A673 (cell line): ENCODE data around the gene MAPK12. TPM values are rescaled to one million over a fixed set of nuclear protein-coding genes. Genes with fewer than 3 reads are reported as not detected.

ENCODE experiments used
- BruUV-seq: library from RNA; stranded (reverse); fragments of 400-500 nt; replicated peaks from 2 replicates; lab custom pipeline; 2021; lab: Mats Ljungman, UMichigan
- CTCF ChIA-PET: fragments of 300-600 bp; sonication (Branson Sonifier 250); formaldehyde crosslinking; loops from one replicate; lab custom pipeline; 2022; ENCODE audit warnings: antibody characterized with exemption; lab: Charles Lee
- POLR2A ChIA-PET: fragments of 300-600 bp; sonication (Branson Sonifier 250); formaldehyde crosslinking; loops from one replicate; lab custom pipeline; 2022; ENCODE audit warnings: antibody characterized with exemption; ENCODE audit not compliant: low non-redundant PET; lab: Charles Lee
- DNase-seq: peaks from one replicate; pipeline ENCODE4 v3.0.0-alpha.2; 2015; ENCODE audit warnings: low spot score
- H3K27ac ChIP-seq: fragments of 200-600 bp; sonication (generic); 2 replicates; pipeline ENCODE4 v1.5.1; 2016; ENCODE audit warnings: mixed run types, low read depth, mild to moderate bottlenecking, mixed read lengths, antibody characterized with exemption, low read length; ENCODE audit not compliant: poor library complexity, severe bottlenecking
- H3K27me3 ChIP-seq: fragments of 200-600 bp; sonication (generic); replicated peaks from 2 replicates; pipeline ENCODE4 v1.6.1; 2017; ENCODE audit warnings: mixed run types, low read depth, mild to moderate bottlenecking, mixed read lengths, antibody characterized with exemption, low read length; ENCODE audit not compliant: insufficient read depth, poor library complexity
- H3K36me3 ChIP-seq: fragments of 200-600 bp; sonication (generic); 2 replicates; pipeline ENCODE4 v1.6.1; 2016; ENCODE audit warnings: mixed run types, mild to moderate bottlenecking, mixed read lengths, antibody characterized with exemption, low read length; ENCODE audit not compliant: insufficient read depth, poor library complexity, severe bottlenecking
- H3K4me1 ChIP-seq: fragments of 200-600 bp; sonication (generic); 2 replicates; pipeline ENCODE4 v1.6.1; 2017; ENCODE audit warnings: mixed run types, mild to moderate bottlenecking, mixed read lengths, antibody characterized with exemption, low read length; ENCODE audit not compliant: insufficient read depth, poor library complexity, severe bottlenecking
- H3K4me3 ChIP-seq: fragments of 200-600 bp; sonication (generic); 2 replicates; pipeline ENCODE4 v1.5.1; 2016; ENCODE audit warnings: low read depth, mixed run types, mild to moderate bottlenecking, mixed read lengths, low read length; ENCODE audit not compliant: poor library complexity, severe bottlenecking
- H3K9me3 ChIP-seq: fragments of 200-600 bp; sonication (generic); 2 replicates; pipeline ENCODE4 v1.6.1; 2016; ENCODE audit warnings: mixed run types, low read depth, mild to moderate bottlenecking, mixed read lengths, antibody characterized with exemption, low read length; ENCODE audit not compliant: poor library complexity, severe bottlenecking
- EZH2 ChIP-seq: fragments of 200-600 bp; sonication (generic); IDR thresholded peaks from 2 replicates; pipeline ENCODE4 v1.6.1; 2017; ENCODE audit warnings: borderline replicate concordance, low read depth, mild to moderate bottlenecking, mixed read lengths, antibody characterized with exemption, low read length; ENCODE audit not compliant: poor library complexity, severe bottlenecking
- intact Hi-C: fragments of 100-400 bp; cut with micrococcal nuclease; formaldehyde crosslinking; loops from one replicate; pipeline ENCODE4 v1.10.0; 2022; ENCODE audit not compliant: unreplicated experiment
- total RNA-seq: library from RNA; stranded (reverse); gene quantifications from 2 replicates; pipeline ENCODE4 v1.2.3, GENCODE V29; 2021
- TF ChIP-seq, protein P1 (sequence below): fragments of 300-800, 200-600 bp; sonication (generic); conservative IDR thresholded peaks from 2 replicates; pipeline ENCODE4 v1.5.1; 2017; ENCODE audit warnings: low read depth, mild to moderate bottlenecking, antibody characterized with exemption, low read length, moderate library complexity, mixed read lengths

The MAPK12 gene
- total RNA-seq, 1 experiment from 2014 or later = 20.8 TPM

DNA sequence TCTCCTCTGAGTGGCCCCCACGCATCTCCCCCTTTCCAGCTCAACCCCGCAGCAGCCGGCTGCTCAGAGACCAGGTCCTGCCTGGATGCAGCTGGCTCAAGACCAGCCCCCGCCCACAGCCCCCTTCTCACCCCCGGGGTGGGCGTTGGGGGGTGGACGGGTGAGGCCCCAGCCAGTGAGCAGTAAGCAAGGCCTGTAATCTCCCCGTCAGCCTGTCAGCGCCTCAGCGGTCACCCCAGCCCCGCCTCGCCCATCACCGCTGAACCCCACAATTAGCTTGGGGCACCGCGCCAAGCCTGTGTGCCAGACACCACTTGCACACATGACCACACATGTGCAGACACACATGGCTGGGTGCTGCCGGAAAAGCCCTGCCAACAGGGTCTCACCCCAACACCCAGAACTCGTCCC, 40.1 kb upstream of the MAPK12 start:
- Histone ChIP-seq H3K4me1 (peaks cover 76% of the 10 kb centered on the region), H3K36me3 (peaks cover 7% of the 10 kb centered on the region), H3K27ac (peak overlapping the region; percentile 50), H3K27me3 (no peaks in the 10 kb centered on the region), H3K9me3 (no peaks in the 10 kb centered on the region), H3K4me3 (no peak overlapping the region)
- ChIA-PET POLR2A (no interaction called here), CTCF (no interaction called here)
- no TSS peak for BruUV-seq
- TF ChIP-seq, protein P1, sequence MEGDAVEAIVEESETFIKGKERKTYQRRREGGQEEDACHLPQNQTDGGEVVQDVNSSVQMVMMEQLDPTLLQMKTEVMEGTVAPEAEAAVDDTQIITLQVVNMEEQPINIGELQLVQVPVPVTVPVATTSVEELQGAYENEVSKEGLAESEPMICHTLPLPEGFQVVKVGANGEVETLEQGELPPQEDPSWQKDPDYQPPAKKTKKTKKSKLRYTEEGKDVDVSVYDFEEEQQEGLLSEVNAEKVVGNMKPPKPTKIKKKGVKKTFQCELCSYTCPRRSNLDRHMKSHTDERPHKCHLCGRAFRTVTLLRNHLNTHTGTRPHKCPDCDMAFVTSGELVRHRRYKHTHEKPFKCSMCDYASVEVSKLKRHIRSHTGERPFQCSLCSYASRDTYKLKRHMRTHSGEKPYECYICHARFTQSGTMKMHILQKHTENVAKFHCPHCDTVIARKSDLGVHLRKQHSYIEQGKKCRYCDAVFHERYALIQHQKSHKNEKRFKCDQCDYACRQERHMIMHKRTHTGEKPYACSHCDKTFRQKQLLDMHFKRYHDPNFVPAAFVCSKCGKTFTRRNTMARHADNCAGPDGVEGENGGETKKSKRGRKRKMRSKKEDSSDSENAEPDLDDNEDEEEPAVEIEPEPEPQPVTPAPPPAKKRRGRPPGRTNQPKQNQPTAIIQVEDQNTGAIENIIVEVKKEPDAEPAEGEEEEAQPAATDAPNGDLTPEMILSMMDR = no peak
- no peak for TF ChIP-seq EZH2
- no peak for DNase-seq
- intact Hi-C loops = no loop called here

DNA sequence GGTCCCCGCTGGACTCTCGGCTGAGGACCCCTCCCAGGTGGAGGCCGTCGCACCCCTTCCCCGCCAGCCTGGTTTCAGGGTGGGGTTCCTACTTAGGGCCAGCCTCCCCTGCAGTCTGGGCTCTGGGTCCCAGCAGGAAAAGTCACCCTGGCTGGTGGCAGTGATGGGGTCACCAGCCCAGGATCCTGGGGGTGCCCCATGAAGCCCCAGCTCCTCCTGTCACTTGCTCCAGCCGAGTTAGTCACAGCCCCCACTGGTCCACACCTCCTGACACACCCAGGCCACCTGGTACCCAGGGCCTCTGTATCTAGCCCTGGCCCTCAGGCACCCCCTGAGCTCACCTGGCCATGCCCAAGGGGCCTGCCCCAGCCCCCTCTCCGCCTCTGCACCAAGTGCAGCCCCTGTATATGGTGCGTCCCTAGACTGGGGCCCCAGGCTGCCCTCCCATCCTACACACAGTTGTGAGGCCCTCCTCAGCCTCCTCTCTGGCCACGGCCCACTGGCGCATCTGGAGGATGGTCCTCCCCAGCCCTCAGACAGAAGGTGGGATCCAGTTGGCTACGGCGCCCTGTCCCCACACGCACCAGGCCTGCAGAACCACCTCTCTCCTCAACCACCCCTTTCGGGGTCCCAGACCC, 39.3 kb upstream of the MAPK12 start:
- intact Hi-C loops = no loop called here
- Histone ChIP-seq H3K4me1 (peaks cover 74% of the 10 kb centered on the region), H3K36me3 (peaks cover 7% of the 10 kb centered on the region), H3K27me3 (no peaks in the 10 kb centered on the region), H3K9me3 (no peaks in the 10 kb centered on the region), H3K27ac (no peak overlapping the region), H3K4me3 (peak overlapping the region; percentile 41)
- TF ChIP-seq EZH2 = no peak
- TF ChIP-seq, protein P1 = no peak
- ChIA-PET CTCF (no interaction called here), POLR2A (interaction anchor here (0.5 kb wide), 1 partner anchor 74 kb away, joined by 8 read pairs; no protein-coding TSS in a partner anchor)
- BruUV-seq = no TSS peak
- DNase-seq = no peak

DNA sequence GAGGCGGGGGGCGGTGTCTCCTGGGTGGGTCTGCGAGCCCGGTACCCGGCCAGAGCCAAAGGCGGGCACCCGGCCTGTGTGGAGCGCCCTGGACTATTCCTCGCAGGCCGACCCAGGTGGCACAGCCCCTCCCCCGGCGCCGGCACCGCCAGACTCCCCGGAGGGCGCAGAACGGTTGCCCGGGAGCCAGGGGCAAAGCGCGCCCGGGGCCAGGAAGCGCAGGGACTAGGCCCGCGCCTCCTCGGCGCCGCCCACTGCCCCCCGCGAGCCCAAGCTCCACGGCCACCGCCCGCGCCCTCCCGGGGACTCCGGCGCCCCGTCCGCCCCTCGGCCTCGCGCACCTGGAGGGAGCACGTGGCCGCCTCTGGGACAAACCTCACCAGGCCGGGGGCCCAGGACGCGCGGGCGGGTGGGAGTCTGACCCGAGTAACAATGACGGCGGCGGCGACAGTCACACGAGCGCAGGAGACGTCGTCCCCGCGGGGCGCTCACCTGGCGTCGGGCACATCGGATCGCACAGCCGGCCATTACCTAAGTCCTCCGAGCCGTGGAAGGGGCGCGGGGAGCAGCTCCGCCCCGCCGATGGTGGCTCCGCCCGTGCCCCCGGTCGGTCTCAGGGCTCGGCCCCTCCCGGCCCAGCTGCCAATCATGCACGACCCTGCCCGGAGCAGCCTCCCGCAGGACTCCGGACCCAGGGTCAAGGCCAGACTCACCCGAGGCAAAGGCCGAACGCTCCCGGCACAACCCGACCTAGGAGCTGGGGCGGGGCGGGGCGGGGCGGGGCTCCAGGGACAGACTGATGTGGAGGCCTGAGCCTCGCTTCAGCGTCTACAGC, 38.5 kb upstream of the MAPK12 start:
- no TSS peak for BruUV-seq

More for the DNA sequence above, 38.5 kb upstream of the MAPK12 start:
- intact Hi-C loops = no loop called here
- Histone ChIP-seq H3K27me3 (no peaks in the 10 kb centered on the region), H3K9me3 (no peaks in the 10 kb centered on the region), H3K27ac (peak overlapping the region; percentile 73), H3K4me1 (peaks cover 74% of the 10 kb centered on the region), H3K4me3 (peak overlapping the region; percentile 41), H3K36me3 (peaks cover 4% of the 10 kb centered on the region)
- CTCF ChIA-PET = no interaction called here
- DNase-seq = no peak
- POLR2A ChIA-PET = interaction anchor here (0.7 kb wide), 1 partner anchor 274 kb away, joined by 8 read pairs; no protein-coding TSS in a partner anchor
- no peak for TF ChIP-seq EZH2
- TF ChIP-seq, protein P1 = no peak
